Measurements from ENCODE around the gene IMPA2. TPM values are rescaled to one million over a fixed set of nuclear protein-coding genes. Genes with fewer than 3 reads are reported as not detected.

Gene IMPA2
- total RNA-seq, 1 experiment from 2014 or later, result 34.8 TPM

GRCh38 chr18:11996190-11996754, 15.0 kb downstream of the IMPA2 start:
- Mint-ChIP-seq H3K36me3 (ENCODE audit: insufficient read depth, unreplicated experiment) (peaks cover 4% of the 10 kb centered on the region), H3K9me3 (ENCODE audit: low read depth, unreplicated experiment) (no peaks in the 10 kb centered on the region), H3K27me3 (ENCODE audit: unreplicated experiment) (no peaks in the 10 kb centered on the region), H3K4me1 (ENCODE audit: low read depth, unreplicated experiment) (peaks cover 24% of the 10 kb centered on the region), H3K27ac (ENCODE audit: unreplicated experiment) (no peak overlapping the region), H3K4me3 (ENCODE audit: low read depth, unreplicated experiment) (no peak overlapping the region)
- TF ChIP-seq, protein P1, sequence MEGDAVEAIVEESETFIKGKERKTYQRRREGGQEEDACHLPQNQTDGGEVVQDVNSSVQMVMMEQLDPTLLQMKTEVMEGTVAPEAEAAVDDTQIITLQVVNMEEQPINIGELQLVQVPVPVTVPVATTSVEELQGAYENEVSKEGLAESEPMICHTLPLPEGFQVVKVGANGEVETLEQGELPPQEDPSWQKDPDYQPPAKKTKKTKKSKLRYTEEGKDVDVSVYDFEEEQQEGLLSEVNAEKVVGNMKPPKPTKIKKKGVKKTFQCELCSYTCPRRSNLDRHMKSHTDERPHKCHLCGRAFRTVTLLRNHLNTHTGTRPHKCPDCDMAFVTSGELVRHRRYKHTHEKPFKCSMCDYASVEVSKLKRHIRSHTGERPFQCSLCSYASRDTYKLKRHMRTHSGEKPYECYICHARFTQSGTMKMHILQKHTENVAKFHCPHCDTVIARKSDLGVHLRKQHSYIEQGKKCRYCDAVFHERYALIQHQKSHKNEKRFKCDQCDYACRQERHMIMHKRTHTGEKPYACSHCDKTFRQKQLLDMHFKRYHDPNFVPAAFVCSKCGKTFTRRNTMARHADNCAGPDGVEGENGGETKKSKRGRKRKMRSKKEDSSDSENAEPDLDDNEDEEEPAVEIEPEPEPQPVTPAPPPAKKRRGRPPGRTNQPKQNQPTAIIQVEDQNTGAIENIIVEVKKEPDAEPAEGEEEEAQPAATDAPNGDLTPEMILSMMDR (IDR thresholded peaks at IDR 0.05; ENCODE audit: unreplicated experiment), result no peak
- no peak for DNase-seq
- CTCF ChIA-PET, result interaction anchor here (0.6 to 3.7 kb wide), 7 partner anchors 9 to 263 kb away, joined by 3 to 64 read pairs (median 5); no protein-coding TSS in a partner anchor
- intact Hi-C loops (cut with micrococcal nuclease; ENCODE audit: unreplicated experiment), result no loop called here
- BruUV-seq (replicated peaks), result no TSS peak

GRCh38 chr18:11996907-11997306, 15.6 kb downstream of the IMPA2 start:
- intact Hi-C loops (cut with micrococcal nuclease; ENCODE audit: unreplicated experiment), result no loop called here
- TF ChIP-seq, protein P1 (IDR thresholded peaks at IDR 0.05; ENCODE audit: unreplicated experiment), result no peak
- Mint-ChIP-seq H3K27ac (ENCODE audit: unreplicated experiment) (no peak overlapping the region), H3K36me3 (ENCODE audit: insufficient read depth, unreplicated experiment) (peaks cover 4% of the 10 kb centered on the region), H3K4me1 (ENCODE audit: low read depth, unreplicated experiment) (peaks cover 23% of the 10 kb centered on the region), H3K9me3 (ENCODE audit: low read depth, unreplicated experiment) (no peaks in the 10 kb centered on the region), H3K4me3 (ENCODE audit: low read depth, unreplicated experiment) (no peak overlapping the region), H3K27me3 (ENCODE audit: unreplicated experiment) (no peaks in the 10 kb centered on the region)
- no peak for DNase-seq
- BruUV-seq (replicated peaks), result no TSS peak
- CTCF ChIA-PET, result interaction anchor here (1.2 kb wide), 1 partner anchor 9 kb away, joined by 3 read pairs; no protein-coding TSS in a partner anchor

GRCh38 chr18:11997466-11997865, 16.2 kb downstream of the IMPA2 start:
- TF ChIP-seq, protein P1 (IDR thresholded peaks at IDR 0.05; ENCODE audit: unreplicated experiment), result no peak
- no TSS peak for BruUV-seq (replicated peaks)
- intact Hi-C loops (cut with micrococcal nuclease; ENCODE audit: unreplicated experiment), result no loop called here
- no peak overlapping the region for H3K4me3 Mint-ChIP-seq (ENCODE audit: low read depth, unreplicated experiment)
- no peaks in the 10 kb centered on the region for H3K9me3 Mint-ChIP-seq (ENCODE audit: low read depth, unreplicated experiment)
- H3K36me3 Mint-ChIP-seq (ENCODE audit: insufficient read depth, unreplicated experiment), result peaks cover 4% of the 10 kb centered on the region
- DNase-seq, result no peak
- CTCF ChIA-PET, result no interaction called here
- H3K27me3 Mint-ChIP-seq (ENCODE audit: unreplicated experiment), result no peaks in the 10 kb centered on the region
- no peak overlapping the region for H3K27ac Mint-ChIP-seq (ENCODE audit: unreplicated experiment)
- H3K4me1 Mint-ChIP-seq (ENCODE audit: low read depth, unreplicated experiment), result peaks cover 17% of the 10 kb centered on the region

DNA sequence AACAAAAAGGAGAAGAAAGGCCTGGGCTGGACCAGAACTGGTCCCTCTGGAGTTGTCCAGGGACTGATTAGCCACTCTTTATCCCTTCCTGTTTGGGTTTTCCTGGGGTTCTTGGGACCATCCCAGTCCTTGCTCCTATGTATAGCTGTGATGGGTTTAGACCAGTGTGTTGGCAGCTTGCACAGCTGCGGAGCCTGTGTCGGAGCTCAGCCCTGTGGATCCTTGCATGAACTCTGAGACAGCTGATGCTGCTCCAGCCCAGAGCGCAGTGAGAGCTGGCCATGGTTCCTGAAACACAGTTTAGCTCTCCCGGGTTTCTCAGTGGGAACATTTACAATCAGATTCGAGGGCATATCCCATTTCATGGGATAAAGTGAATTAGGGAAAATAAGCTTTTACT, 16.9 kb downstream of the IMPA2 start:
- intact Hi-C loops (cut with micrococcal nuclease; ENCODE audit: unreplicated experiment), result no loop called here

More for the DNA sequence above, 16.9 kb downstream of the IMPA2 start:
- no peaks in the 10 kb centered on the region for H3K9me3 Mint-ChIP-seq (ENCODE audit: low read depth, unreplicated experiment)
- DNase-seq, result no peak
- H3K27me3 Mint-ChIP-seq (ENCODE audit: unreplicated experiment), result no peaks in the 10 kb centered on the region
- BruUV-seq (replicated peaks), result no TSS peak
- H3K36me3 Mint-ChIP-seq (ENCODE audit: insufficient read depth, unreplicated experiment), result peaks cover 4% of the 10 kb centered on the region
- H3K4me3 Mint-ChIP-seq (ENCODE audit: low read depth, unreplicated experiment), result no peak overlapping the region
- H3K4me1 Mint-ChIP-seq (ENCODE audit: low read depth, unreplicated experiment), result peaks cover 15% of the 10 kb centered on the region
- CTCF ChIA-PET, result no interaction called here
- TF ChIP-seq, protein P1 (IDR thresholded peaks at IDR 0.05; ENCODE audit: unreplicated experiment), result no peak
- H3K27ac Mint-ChIP-seq (ENCODE audit: unreplicated experiment), result no peak overlapping the region
